Right lobe of liver (tissue), 6 donors: ENCODE data around the gene GRP. TPM values are rescaled to one million over a fixed set of nuclear protein-coding genes. Genes with fewer than 3 reads are reported as not detected.

ENCODE experiments used
- ATAC-seq, 4 donors: fragments of 200-7000 bp; cut with Tn5 transposase; one replicate each; pipeline ENCODE4 v1.9.1; 2020; ENCODE audit warnings: mild to moderate bottlenecking in 4 of 4, moderate library complexity in 4 of 4
- DNase-seq, 3 donors: peaks; one replicate each; pipeline ENCODE4 v3.0.0-alpha.2; 2020
- H3K27ac ChIP-seq, 3 donors: fragments of 200-600 bp; one replicate each; pipeline ENCODE4 v1.8.0; 2022
- H3K27me3 ChIP-seq, 2 donors: fragments of 200-600 bp; one replicate each; pipeline ENCODE4 v1.8.0; 2022
- H3K36me3 ChIP-seq, 4 donors: fragments of 200-600 bp; sonication (generic) in 1 of 4; one replicate each; pipeline versions ENCODE4 v1.5.1 to v1.8.0; 2017 to 2022; ENCODE audit warnings: control low read depth in 1 of 4
- H3K4me1 ChIP-seq, 4 donors: fragments of 200-600 bp; sonication (generic) in 1 of 4; one replicate each; pipeline versions ENCODE4 v1.5.1 to v1.8.0; 2017 to 2022; ENCODE audit warnings: control low read depth in 1 of 4
- H3K4me3 ChIP-seq, 3 donors: fragments of 200-600 bp; one replicate each; pipeline ENCODE4 v1.8.0; 2022
- H3K9me3 ChIP-seq, 4 donors: fragments of 200-600 bp; sonication (generic) in 1 of 4; one replicate each; pipeline versions ENCODE4 v1.5.1 to v1.8.0; 2017 to 2022; ENCODE audit warnings: control low read depth in 1 of 4
- POLR2A ChIP-seq: fragments of 450-650 bp; IDR thresholded peaks from one replicate; pipeline ENCODE4 v1.6.1; 2017; ENCODE audit warnings: antibody characterized with exemption, mild to moderate bottlenecking
- WGBS: methylation state at CpG from one replicate; pipeline ENCODE4 v1.1.6; 2018; ENCODE audit warnings: low coverage, low lambda C conversion rate; ENCODE audit not compliant: insufficient coverage; ENCODE audit errors: missing lambda C conversion rate; 5-methylcytosine and 5-hydroxymethylcytosine counted together
- intact Hi-C, 2 donors: fragments of 100-400 bp; cut with DNase I; formaldehyde crosslinking; loops; one replicate each; pipeline versions ENCODE4 v1.11.2 to v1.14.1; 2022
- total RNA-seq, 6 experiments: library from RNA; depleted of rRNA in 2 of 6; stranded (reverse); fragments of >200 nt in 2 of 6; fragmentation: NEBNext Ultra II Directional in 3 of 6; extraction: Animal tissue kit (Norgen Biotek cat#: 25700) in 3 of 6; gene quantifications; one replicate each; pipeline versions ENCODE4 v1.1.0 to v1.2.4, GENCODE V29; 2016 to 2023
- TF ChIP-seq, protein P1 (sequence below), 4 donors: fragments of 200-600 bp in 3 of 4; fragments of 450-650 bp in 1 of 4; IDR thresholded peaks; one replicate each; pipeline versions ENCODE4 v1.5.1 to v1.8.0; 2016 to 2022; ENCODE audit warnings: antibody characterized with exemption in 4 of 4, mild to moderate bottlenecking in 2 of 4
- donor health status: DM: no; HTN: yes; CAD: no.
- donor health status: DM: no; HTN: no; CAD: no.
- donor health status: DM: no; HTN: no; CAD: no.
- donor health status: DM: no; HTN: yes; CAD: no.
- donor health status: DM: no; HTN: yes; CAD: no.

GRP gene
- total RNA-seq, 6 experiments from 2014 or later: not detected

DNA sequence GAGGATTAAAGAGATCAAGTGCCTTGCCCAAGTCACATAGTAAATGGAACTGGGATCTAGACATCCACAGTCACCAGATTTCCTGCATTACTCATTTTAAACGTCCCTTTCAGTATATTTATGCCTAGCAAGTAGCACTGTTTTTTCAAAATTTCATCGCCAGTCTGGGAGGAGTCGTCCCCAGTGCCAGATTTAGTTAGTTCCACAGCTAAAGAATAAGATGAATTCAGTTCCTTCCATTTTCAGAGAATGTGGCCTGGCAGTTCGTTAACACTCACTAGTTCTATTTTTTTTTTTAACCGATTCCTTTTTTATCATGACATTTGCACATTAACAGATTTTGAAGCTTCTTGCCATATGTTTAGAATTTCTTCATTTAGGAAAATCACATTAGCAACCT is 11.2 kb downstream of the GRP start:
- ATAC-seq: no peak
- no peak overlapping the region for H3K27ac ChIP-seq
- 52% methylated on average over 5 of the region's 5 CpGs for WGBS
- no peak overlapping the region for H3K4me3 ChIP-seq
- TF ChIP-seq, protein P1, sequence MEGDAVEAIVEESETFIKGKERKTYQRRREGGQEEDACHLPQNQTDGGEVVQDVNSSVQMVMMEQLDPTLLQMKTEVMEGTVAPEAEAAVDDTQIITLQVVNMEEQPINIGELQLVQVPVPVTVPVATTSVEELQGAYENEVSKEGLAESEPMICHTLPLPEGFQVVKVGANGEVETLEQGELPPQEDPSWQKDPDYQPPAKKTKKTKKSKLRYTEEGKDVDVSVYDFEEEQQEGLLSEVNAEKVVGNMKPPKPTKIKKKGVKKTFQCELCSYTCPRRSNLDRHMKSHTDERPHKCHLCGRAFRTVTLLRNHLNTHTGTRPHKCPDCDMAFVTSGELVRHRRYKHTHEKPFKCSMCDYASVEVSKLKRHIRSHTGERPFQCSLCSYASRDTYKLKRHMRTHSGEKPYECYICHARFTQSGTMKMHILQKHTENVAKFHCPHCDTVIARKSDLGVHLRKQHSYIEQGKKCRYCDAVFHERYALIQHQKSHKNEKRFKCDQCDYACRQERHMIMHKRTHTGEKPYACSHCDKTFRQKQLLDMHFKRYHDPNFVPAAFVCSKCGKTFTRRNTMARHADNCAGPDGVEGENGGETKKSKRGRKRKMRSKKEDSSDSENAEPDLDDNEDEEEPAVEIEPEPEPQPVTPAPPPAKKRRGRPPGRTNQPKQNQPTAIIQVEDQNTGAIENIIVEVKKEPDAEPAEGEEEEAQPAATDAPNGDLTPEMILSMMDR (IDR thresholded peaks at IDR 0.05): no peak
- TF ChIP-seq POLR2A: no peak
- H3K36me3 ChIP-seq: no peaks in the 10 kb centered on the region
- no peak for DNase-seq
- H3K27me3 ChIP-seq: no peaks in the 10 kb centered on the region
- H3K9me3 ChIP-seq: no peaks in the 10 kb centered on the region
- intact Hi-C loops: no loop called here
- no peaks in the 10 kb centered on the region for H3K4me1 ChIP-seq

DNA sequence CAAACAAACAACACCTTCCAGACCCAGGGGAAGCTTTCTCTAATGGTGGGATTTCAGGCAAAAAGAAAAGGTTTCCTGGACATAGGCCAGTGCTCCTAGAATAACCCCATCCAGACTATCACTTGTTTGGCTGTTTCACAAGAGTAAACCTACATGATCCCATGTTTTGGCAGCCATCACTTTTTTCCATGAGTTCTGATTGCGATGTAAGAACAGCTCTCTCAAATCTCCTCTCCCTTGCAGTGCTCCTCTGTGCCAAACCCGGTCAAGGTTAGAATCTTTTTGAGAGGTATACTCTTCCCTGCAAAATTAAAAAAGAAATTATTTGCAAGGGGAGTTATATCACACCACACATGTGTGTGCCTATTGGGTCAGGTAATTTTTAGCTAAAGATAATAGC is 11.9 kb downstream of the GRP start:
- Histone ChIP-seq H3K4me1 (no peaks in the 10 kb centered on the region), H3K27ac (no peak overlapping the region), H3K36me3 (no peaks in the 10 kb centered on the region), H3K4me3 (no peak overlapping the region), H3K9me3 (no peaks in the 10 kb centered on the region), H3K27me3 (no peaks in the 10 kb centered on the region)
- DNase-seq: no peak
- no peak for TF ChIP-seq POLR2A
- TF ChIP-seq, protein P1 (IDR thresholded peaks at IDR 0.05): no peak
- intact Hi-C loops: no loop called here
- WGBS: 65% methylated on average over 2 of the region's 2 CpGs
- peak in 1 of 4 donors; percentile 70 for ATAC-seq

DNA sequence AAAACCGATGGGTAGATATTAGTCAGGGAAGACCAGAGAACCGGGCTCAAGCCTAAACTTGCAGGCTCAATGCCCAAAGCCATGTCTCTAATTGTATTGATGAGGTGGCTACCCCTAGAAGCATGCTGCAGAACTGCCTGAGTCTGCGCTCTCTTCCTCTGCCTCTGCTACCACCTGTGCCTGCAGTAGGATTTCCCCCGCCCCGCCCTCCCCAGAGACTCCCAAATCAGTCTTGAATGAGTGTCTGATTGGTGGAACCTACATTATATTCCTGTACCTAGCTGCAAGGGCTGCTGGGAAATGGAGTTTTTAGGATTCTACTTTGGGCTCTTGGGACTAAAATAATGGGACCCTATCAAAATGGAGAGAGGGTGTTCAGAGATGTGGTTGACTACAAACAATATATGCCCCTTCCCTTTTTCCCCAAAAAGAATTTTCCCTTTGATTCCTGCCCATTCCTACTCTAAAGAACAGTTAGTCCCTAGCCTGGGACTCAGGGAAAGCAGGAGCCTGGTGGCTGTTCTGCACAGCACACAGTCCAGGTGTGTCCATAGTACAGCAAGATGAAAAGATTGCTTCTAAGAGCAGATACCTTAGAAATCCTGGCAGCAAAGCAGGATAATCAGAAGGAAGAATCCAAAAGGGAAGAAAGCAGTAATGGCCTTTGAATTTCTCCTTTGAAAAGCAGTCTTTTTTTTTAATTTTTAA is 12.5 kb downstream of the GRP start:
- no peaks in the 10 kb centered on the region for H3K27me3 ChIP-seq
- intact Hi-C loops: no loop called here
- no peaks in the 10 kb centered on the region for H3K4me1 ChIP-seq
- TF ChIP-seq, protein P1 (IDR thresholded peaks at IDR 0.05): no peak
- no peak for TF ChIP-seq POLR2A
- no peaks in the 10 kb centered on the region for H3K36me3 ChIP-seq
- WGBS: 72% methylated on average over 2 of the region's 5 CpGs
- DNase-seq (no peak), ATAC-seq (peak in 1 of 4 donors; percentile 22)
- no peak overlapping the region for H3K4me3 ChIP-seq
- no peak overlapping the region for H3K27ac ChIP-seq
- H3K9me3 ChIP-seq: no peaks in the 10 kb centered on the region

DNA sequence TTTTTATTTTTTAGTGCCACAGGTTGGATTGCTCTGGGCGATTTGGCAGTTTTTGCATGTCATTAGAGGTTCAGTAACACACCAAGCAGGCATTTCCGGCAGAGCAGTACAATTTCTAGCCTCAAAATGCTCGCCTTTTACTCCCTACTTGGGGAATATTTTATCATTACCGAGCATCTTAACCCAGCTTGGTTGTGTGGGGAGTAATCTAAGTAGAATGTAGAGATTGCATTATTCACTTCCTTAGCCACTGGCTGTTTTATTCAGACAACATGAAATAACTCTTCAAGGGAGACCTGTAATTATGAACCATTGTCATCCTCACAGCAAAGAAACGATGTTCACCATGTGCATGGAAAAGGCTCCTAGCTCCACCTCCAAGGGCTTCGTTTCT is 13.1 kb downstream of the GRP start:
- intact Hi-C loops: no loop called here

More for the DNA sequence above, 13.1 kb downstream of the GRP start:
- Histone ChIP-seq H3K4me3 (no peak overlapping the region), H3K36me3 (no peaks in the 10 kb centered on the region), H3K9me3 (no peaks in the 10 kb centered on the region), H3K27ac (no peak overlapping the region), H3K27me3 (no peaks in the 10 kb centered on the region), H3K4me1 (no peaks in the 10 kb centered on the region)
- 67% methylated on average over 6 of the region's 6 CpGs for WGBS
- no peak for TF ChIP-seq POLR2A
- TF ChIP-seq, protein P1 (IDR thresholded peaks at IDR 0.05): no peak
- DNase-seq (no peak), ATAC-seq (no peak)
